Measurements from ENCODE around the gene RB1.
A peak's percentile ranks its signal among the peaks of the same experiment; 100 is the strongest.

RB1 gene

GRCh38 chr13:48303359-48304142 is at the start of gene RB1:
TSS of gene RB1 (plus strand) at chr13:48303751. CDS start at chr13:48303913, 162 bp downstream.
- peak; percentile 80 for DNase-seq (ENCODE audit: low spot score)

DNA sequence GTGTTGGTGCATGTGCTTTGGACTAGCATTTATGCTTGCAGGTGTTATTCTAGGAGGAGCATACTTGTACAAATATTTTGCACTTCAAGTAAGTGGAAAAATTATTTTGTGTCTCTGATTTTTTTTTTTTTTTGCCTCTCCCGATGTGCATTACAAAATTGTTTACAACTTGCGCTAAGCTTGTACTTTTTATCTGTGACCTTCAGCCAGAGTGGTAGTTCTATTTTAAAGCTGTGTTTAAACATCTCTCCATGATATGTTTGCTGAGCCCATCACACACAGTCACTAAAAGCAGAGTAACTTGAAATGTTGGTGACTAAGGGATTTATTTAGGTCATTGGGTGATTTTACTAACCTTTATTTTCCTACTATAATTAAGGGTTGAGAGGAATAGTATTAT is 49.7 kb upstream of the RB1 start:
- no peak for DNase-seq (ENCODE audit: low spot score)

DNA sequence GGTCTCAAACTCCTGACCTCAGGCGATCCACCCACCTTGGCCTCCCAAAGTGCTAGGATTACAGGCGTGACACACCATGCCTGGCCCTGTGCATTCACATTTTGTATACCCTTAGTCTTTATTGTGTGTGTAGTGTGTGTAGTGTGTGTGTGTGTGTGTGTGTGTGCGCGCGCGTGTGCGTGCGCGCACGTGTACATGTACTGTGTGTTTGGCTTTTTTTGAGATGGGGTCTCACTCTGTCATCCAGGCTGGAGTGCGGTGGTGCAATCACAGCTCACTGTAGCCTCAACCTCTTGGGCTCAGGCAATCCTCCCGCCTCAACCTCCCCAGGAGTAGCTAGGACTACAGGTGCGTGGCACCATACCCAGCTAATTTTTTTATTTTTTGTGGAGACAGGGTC is 48.5 kb upstream of the RB1 start:
- no peak for DNase-seq (ENCODE audit: low spot score)

GRCh38 chr13:48255954-48256353 is 47.6 kb upstream of the RB1 start:
- no peak for DNase-seq (ENCODE audit: low spot score)

DNA sequence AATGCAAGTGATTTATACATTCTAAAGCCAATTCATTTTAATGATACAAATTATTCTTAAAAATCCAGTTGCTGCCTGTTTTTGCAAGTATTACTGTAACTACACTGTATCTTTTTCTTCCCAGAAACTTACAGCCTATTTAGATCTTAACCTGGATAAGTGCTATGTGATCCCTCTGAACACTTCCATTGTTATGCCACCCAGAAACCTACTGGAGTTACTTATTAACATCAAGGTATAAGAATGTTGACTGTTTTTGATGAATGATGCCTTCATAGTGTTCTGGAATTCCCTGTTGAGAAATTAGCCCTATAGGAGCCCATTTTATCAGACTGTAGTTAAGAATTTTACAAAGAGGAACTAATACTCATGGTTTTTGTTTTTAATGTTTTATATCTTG is 45.5 kb upstream of the RB1 start:
- no peak for DNase-seq (ENCODE audit: low spot score)

DNA sequence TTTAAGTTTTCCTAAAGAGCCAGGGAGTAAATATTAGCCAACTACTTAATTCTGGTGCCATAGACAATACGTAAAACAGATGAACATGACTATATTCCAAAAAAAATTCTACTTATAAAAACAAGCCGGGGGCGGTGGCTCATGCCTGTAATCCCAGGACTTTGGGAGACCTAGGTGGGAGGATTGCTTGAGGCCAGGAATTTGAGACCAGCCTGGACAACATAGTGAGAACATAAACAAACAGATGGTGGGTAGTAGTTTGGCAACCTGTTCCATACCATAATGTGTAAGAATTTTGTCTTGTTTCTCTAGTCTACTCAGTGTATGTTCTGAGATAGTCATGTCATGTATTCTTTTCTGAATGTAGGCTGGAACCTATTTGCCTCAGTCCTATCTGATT is 45.1 kb upstream of the RB1 start:
- DNase-seq (ENCODE audit: low spot score), result no peak

- DNase-seq (ENCODE audit: low spot score), result no peak
Measured at GRCh38 chr13:48260970-48261369, 42.6 kb upstream of the RB1 start.

GRCh38 chr13:48263196-48263595 is 40.4 kb upstream of the RB1 start:
- no peak for DNase-seq (ENCODE audit: low spot score)

DNA sequence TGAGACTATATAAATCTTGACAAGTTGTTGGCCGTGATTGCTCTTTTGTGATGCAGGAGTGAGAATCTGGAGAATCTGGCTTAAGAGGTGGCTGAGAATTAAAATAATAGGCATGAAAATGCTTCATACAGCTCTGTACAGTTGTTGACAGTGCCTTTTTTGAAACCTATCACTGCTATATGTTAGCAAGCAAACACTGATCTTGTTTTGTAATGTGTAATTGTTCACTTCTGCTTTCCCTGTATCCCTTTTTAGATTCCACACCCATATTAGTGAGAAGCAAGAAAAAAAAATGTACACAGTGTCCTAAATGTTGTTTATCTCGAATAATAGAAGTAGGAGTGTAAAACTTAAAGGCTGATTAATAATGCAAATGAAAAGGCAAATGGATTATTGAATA is 39.5 kb upstream of the RB1 start:
- DNase-seq (ENCODE audit: low spot score), result no peak

DNA sequence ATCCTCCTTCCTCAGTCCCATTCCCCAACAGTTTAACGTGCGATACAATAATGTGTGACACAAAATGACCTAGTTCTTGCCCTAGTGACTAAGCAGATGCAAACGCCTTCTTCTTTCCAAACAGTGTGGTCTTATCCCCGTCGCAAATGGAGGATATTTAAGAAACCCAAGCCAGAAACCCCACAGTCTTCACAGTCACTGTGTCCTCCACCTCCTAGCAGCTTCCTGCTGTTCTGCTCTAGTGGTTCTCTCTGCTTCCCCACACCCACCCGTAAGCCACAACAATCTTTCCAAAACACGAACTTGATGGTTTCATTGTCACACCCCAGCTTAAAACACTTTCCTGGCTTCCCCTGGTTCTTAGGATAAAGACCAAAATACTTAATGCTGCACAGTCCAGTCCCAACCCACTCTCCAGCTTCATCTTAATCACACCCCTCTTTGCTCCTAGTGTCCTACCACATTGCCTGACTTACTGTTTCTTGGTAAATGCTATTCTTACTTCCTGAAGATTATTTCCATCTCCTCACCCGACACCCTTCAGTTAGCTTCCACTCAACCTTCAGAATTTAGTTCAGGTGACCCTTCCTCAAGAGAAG is 38.2 kb upstream of the RB1 start:
- no peak for DNase-seq (ENCODE audit: low spot score)

GRCh38 chr13:48266150-48266549 is 37.4 kb upstream of the RB1 start:
- no peak for DNase-seq (ENCODE audit: low spot score)

DNA sequence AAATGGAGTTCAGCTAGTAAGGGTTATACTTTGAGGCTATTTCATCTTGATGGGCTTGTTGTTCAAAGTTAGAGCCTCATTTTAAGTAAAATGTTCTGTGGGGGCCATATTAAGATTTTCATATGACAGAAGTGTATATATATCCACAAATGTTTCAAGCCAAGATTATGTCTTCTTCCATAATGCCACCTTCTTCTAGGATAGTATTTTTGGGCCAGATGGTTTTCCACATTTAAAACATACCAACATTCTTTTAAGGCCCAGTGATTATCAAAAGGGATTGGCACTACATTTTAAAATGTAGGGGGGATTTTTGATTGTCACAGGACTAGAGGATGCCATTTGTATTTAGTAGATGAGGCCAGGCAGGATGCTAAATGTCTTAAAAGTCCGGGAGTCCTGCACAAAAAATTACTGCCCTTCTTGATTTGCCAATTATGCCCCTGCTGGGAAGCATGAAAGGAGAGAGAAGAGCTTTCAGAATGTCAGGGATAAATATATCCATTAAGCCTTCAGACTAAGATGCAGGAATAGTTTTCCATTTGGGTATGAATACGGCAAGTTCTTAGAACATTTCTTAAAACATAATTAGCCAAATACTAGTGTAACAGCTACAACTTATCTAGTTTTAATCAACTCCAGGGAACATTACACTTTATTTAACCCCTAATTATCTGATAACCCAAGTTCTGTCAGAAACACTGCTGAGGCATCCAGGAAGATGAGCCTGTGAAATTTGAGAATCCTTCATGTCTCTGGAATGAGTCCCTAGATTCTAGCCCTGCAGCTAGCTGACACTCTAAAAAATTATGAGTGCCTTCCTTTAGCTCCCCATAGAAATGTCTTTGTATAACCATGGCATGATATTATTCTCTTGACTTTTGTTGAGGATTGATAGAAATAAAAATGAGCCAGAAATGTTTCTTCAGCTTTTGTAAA is 36.6 kb upstream of the RB1 start:
- peak; percentile 18 for DNase-seq (ENCODE audit: low spot score)

GRCh38 chr13:48268019-48268418 is 35.5 kb upstream of the RB1 start:
- DNase-seq (ENCODE audit: low spot score), result no peak

GRCh38 chr13:48273346-48273745 is 30.2 kb upstream of the RB1 start:
- no peak for DNase-seq (ENCODE audit: low spot score)

DNA sequence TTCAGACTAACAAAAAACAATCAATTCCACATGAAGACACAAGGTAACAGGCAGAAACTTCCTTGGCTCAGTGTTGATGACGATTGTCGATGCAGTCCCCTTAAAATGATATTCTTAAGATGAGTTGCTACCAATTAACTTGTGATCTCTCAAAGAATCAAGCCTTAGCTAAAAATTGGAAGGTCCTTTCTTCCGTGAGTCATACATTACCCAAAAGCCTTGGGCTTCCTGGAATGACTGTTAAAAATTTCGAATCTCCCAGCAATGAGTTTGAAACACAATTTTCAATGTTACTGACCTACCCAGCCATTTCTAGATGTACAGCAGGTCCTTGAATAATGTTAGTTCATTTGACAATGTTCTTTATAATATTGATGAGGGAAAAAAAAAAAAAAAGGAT is 28.0 kb upstream of the RB1 start:
- DNase-seq (ENCODE audit: low spot score), result no peak

- DNase-seq (ENCODE audit: low spot score), result peak; percentile 7
Measured at GRCh38 chr13:48278806-48279205, 24.7 kb upstream of the RB1 start.

DNA sequence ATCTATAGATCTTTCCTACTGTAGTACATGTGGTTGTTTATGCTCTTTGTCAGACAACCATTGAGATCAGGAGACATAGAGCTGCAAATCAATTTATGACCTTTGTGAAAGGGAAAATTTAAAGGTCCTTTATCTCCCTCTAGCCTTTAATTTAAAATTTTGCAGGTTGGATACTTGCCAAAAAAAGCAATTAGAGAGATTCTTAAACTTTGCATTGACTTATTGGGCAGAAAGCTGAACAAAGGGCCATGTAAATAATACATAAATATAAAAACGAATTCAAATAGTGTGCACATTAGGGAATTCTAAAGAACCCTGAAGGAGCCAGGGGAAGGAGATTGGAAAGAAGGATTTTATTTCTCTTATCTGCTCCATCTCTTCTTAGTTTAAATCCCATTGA is 22.0 kb upstream of the RB1 start:
- DNase-seq (ENCODE audit: low spot score), result no peak

- no peak for DNase-seq (ENCODE audit: low spot score)
Measured at GRCh38 chr13:48291730-48292129, 11.8 kb upstream of the RB1 start.

DNA sequence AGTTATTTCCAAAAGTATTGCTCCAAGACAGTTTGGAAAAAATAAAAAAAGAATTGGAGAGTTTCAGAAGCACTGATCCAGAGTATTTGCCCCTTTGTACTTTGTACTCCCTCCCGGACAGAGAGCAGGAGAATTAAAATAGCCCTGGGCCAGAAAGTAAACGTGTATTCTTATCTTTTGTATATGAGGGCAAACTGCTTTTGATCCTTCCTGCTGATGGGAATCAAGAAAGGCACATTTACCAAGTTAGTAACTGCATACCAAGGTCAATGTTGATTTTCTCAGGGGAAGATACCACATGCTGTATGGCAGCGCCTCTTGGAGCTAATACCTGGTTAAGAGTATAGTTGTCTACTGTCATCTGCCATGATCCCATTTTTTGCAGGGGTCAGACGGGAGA is 10.9 kb upstream of the RB1 start:
- DNase-seq (ENCODE audit: low spot score), result no peak

DNA sequence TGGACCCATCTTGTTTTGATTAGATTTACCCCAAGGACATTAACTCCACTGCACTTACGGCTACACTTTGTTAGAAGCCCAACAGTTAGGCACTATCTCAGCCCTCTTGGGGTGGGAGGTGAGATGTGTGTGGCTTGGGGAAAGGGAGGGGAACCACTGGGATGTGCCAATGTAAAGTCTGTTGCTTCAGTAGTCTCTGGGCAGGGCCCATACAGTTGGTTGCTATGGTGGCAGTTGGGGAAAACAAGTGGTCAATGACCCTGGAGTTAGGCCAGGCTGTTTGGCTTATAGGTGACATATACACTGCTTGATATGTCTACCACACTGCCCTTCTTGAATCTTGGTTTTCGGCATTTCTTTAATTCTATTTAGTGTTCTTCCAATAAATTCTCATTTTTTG is 8.9 kb upstream of the RB1 start:
- no peak for DNase-seq (ENCODE audit: low spot score)

DNA sequence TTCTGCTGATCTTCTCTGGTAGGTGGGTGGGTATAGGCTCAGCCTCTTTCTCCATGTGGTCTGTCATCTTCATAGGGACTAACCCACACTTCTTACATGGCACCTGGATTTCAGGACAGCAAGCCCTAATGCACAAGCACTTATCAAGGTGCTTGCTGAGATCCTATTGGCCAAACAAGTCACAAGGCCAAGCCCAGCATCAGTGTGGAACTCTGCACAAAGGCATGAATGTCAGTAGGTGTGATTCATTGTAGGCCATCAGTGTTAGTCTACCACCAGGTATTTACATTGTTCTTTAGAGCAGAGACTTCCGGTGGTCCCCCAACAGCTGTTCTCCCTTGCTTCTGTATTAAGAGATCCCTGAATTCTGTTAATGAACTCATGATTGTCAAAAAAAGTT is 8.3 kb upstream of the RB1 start:
- DNase-seq (ENCODE audit: low spot score), result no peak

- DNase-seq (ENCODE audit: low spot score), result no peak
Measured at GRCh38 chr13:48296528-48296927, 7.0 kb upstream of the RB1 start.
